HFF-Myc (cell line): ENCODE measurements around the gene RABGAP1.
A peak's percentile ranks its signal among the peaks of the same experiment; 100 is the strongest.

Source experiments
- DNase-seq: peaks from one replicate; pipeline ENCODE4 v3.0.0-alpha.2; 2011; ENCODE audit warnings: low read depth; ENCODE audit errors: extremely low read depth
- H3K4me3 ChIP-seq: replicated peaks from 2 replicates; pipeline ENCODE4 v1.5.1; 2011; ENCODE audit warnings: low read depth, mild to moderate bottlenecking, control low read depth, low read length
- TF ChIP-seq, protein P1 (sequence below): IDR thresholded peaks from 2 replicates; pipeline ENCODE4 v1.5.1; 2012; ENCODE audit warnings: mild to moderate bottlenecking, low read depth, low read length, control low read depth; ENCODE audit errors: missing control alignments

RABGAP1 gene

GRCh38 chr9:123120131-123120530, 179.3 kb downstream of the RABGAP1 start:
- no peak for DNase-seq
- TF ChIP-seq, protein P1, sequence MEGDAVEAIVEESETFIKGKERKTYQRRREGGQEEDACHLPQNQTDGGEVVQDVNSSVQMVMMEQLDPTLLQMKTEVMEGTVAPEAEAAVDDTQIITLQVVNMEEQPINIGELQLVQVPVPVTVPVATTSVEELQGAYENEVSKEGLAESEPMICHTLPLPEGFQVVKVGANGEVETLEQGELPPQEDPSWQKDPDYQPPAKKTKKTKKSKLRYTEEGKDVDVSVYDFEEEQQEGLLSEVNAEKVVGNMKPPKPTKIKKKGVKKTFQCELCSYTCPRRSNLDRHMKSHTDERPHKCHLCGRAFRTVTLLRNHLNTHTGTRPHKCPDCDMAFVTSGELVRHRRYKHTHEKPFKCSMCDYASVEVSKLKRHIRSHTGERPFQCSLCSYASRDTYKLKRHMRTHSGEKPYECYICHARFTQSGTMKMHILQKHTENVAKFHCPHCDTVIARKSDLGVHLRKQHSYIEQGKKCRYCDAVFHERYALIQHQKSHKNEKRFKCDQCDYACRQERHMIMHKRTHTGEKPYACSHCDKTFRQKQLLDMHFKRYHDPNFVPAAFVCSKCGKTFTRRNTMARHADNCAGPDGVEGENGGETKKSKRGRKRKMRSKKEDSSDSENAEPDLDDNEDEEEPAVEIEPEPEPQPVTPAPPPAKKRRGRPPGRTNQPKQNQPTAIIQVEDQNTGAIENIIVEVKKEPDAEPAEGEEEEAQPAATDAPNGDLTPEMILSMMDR: no peak
- H3K4me3 ChIP-seq: no peak overlapping the region

- TF ChIP-seq, protein P1: no peak
- no peak for DNase-seq
- H3K4me3 ChIP-seq: no peak overlapping the region
These were observed 180.1 kb downstream of the RABGAP1 start for GRCh38 chr9:123120953-123121352.

- DNase-seq: no peak
- H3K4me3 ChIP-seq: no peak overlapping the region
- TF ChIP-seq, protein P1: no peak
These were observed 180.6 kb downstream of the RABGAP1 start for GRCh38 chr9:123121457-123121856.

DNA sequence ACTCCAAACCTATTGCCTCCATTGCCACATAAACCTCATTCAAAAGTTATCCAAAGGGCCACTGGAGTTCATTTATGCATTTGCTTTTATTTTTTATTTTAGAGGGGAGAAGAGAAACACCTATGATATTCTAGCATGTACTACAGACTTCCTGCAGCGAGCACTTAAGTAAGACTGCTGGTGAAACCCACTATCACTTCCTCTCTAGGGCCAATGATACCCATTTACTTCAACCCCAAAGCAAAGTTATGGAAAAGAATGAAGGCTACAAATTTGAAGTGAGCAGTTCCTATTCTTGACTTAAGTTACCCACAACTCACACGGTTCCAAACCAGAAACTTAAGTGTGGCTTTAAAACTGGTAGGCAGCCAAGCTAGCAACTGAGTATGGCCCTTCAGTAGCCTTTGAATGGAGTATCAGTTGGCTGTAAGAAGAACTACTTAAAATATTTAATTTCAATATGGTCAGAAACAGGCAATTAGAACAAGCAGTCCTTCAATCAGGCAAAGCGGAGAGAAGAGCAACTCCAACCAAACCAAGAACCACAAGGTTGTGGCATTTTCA, 186.8 kb downstream of the RABGAP1 start:
- TF ChIP-seq, protein P1: no peak
- no peak overlapping the region for H3K4me3 ChIP-seq
- DNase-seq: no peak

- TF ChIP-seq, protein P1: no peak
- no peak for DNase-seq
- no peak overlapping the region for H3K4me3 ChIP-seq
These were observed 187.8 kb downstream of the RABGAP1 start for GRCh38 chr9:123128591-123128990.

GRCh38 chr9:123129423-123129822, 188.6 kb downstream of the RABGAP1 start:
- no peak for DNase-seq
- TF ChIP-seq, protein P1: no peak
- H3K4me3 ChIP-seq: no peak overlapping the region

- peak; percentile 22 for DNase-seq
- no peak overlapping the region for H3K4me3 ChIP-seq
- TF ChIP-seq, protein P1: no peak
These were observed 190.4 kb downstream of the RABGAP1 start for GRCh38 chr9:123131258-123131657.
